DMS153 treated with DMSO at 0.1 percent for 48 hours (cell line): Measurements from ENCODE around the gene MPV17L2.
A peak's percentile ranks its signal among the peaks of the same experiment; 100 is the strongest.

ENCODE experiments used
- DNase-seq: peaks from one replicate; lab custom pipeline; 2025; ENCODE audit not compliant: unreplicated experiment; lab: John Stamatoyannopoulos, UW

MPV17L2 gene

GRCh38 chr19:18160493-18160970 lies 32.5 kb upstream of the MPV17L2 start:
- DNase-seq, result no peak

GRCh38 chr19:18160971-18161635 lies 31.9 kb upstream of the MPV17L2 start:
- peak; percentile 24 for DNase-seq

GRCh38 chr19:18161636-18162002 lies 31.4 kb upstream of the MPV17L2 start:
- DNase-seq, result no peak

GRCh38 chr19:18164072-18164471 lies 28.9 kb upstream of the MPV17L2 start:
- no peak for DNase-seq

- DNase-seq, result no peak
Measured at GRCh38 chr19:18165794-18166544, 27.0 kb upstream of the MPV17L2 start.

GRCh38 chr19:18167011-18167410 lies 26.0 kb upstream of the MPV17L2 start:
- no peak for DNase-seq

- no peak for DNase-seq
Measured at GRCh38 chr19:18167975-18168645, 24.9 kb upstream of the MPV17L2 start.

GRCh38 chr19:18168673-18169381 lies 24.2 kb upstream of the MPV17L2 start:
- DNase-seq, result no peak

- DNase-seq, result no peak
Measured at GRCh38 chr19:18170714-18171255, 22.2 kb upstream of the MPV17L2 start.

- no peak for DNase-seq
Measured at GRCh38 chr19:18171605-18172327, 21.3 kb upstream of the MPV17L2 start.

- no peak for DNase-seq
Measured at GRCh38 chr19:18172331-18173053, 20.5 kb upstream of the MPV17L2 start.

- DNase-seq, result no peak
Measured at GRCh38 chr19:18173054-18173571, 19.9 kb upstream of the MPV17L2 start.

- peak; percentile 65 for DNase-seq
Measured at GRCh38 chr19:18173572-18174288, 19.3 kb upstream of the MPV17L2 start, which contains the start of gene IFI30. IFI30 (plus strand) TSS chr19:18173813; CDS start chr19:18173842, 29 bp downstream.

GRCh38 chr19:18174983-18175382 lies 18.0 kb upstream of the MPV17L2 start:
- DNase-seq, result no peak

GRCh38 chr19:18176367-18177310 lies 16.4 kb upstream of the MPV17L2 start:
- DNase-seq, result no peak

- no peak for DNase-seq
Measured at GRCh38 chr19:18179957-18180356, 13.1 kb upstream of the MPV17L2 start.

GRCh38 chr19:18183529-18183928 lies 9.5 kb upstream of the MPV17L2 start:
- no peak for DNase-seq

GRCh38 chr19:18185538-18185937 lies 7.5 kb upstream of the MPV17L2 start:
- no peak for DNase-seq
